ENCODE data around the gene SSR1.

- no peak for TF ChIP-seq CTCF (IDR thresholded peaks at IDR 0.05; ENCODE audit: low read depth, low read length, missing input control)
- TF ChIP-seq GABPA (IDR thresholded peaks at IDR 0.05 in 1 of 2, conservative IDR thresholded peaks at IDR 0.05 in 1 of 2), result no peak
- no peak for TF ChIP-seq JUND (IDR thresholded peaks at IDR 0.05)
- no peak for TF ChIP-seq MAX (IDR thresholded peaks at IDR 0.05)
- no peak for TF ChIP-seq RAD21 (IDR thresholded peaks at IDR 0.05)
- no peak for TF ChIP-seq YY1 (IDR thresholded peaks at IDR 0.05)
- no peak for TF ChIP-seq REST (IDR thresholded peaks at IDR 0.05)
- TF ChIP-seq SP1 (IDR thresholded peaks at IDR 0.05), result no peak
Observed at GRCh38 chr6:7307533-7307932, 5.5 kb downstream of the SSR1 start.

Data from liver (tissue), 3 donors.